Measurements from ENCODE around the gene JMJD4.

- TF ChIP-seq, protein P1, sequence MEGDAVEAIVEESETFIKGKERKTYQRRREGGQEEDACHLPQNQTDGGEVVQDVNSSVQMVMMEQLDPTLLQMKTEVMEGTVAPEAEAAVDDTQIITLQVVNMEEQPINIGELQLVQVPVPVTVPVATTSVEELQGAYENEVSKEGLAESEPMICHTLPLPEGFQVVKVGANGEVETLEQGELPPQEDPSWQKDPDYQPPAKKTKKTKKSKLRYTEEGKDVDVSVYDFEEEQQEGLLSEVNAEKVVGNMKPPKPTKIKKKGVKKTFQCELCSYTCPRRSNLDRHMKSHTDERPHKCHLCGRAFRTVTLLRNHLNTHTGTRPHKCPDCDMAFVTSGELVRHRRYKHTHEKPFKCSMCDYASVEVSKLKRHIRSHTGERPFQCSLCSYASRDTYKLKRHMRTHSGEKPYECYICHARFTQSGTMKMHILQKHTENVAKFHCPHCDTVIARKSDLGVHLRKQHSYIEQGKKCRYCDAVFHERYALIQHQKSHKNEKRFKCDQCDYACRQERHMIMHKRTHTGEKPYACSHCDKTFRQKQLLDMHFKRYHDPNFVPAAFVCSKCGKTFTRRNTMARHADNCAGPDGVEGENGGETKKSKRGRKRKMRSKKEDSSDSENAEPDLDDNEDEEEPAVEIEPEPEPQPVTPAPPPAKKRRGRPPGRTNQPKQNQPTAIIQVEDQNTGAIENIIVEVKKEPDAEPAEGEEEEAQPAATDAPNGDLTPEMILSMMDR (conservative IDR thresholded peaks at IDR 0.05; ENCODE audit: low read depth, low read length), result no peak
- TF ChIP-seq POLR2A (IDR thresholded peaks at IDR 0.05; ENCODE audit: low read depth, low read length), result no peak
- no peak for TF ChIP-seq BHLHE40 (IDR thresholded peaks at IDR 0.05; ENCODE audit: low read depth, low read length)
- TF ChIP-seq RAD21 (IDR thresholded peaks at IDR 0.05; ENCODE audit: low read length), result no peak
- no peak for TF ChIP-seq FOS (IDR thresholded peaks at IDR 0.05; ENCODE audit: low read depth, low read length)
- no peak for TF ChIP-seq MAZ (IDR thresholded peaks at IDR 0.05; ENCODE audit: borderline replicate concordance, low read depth, low read length)
- no peak for TF ChIP-seq MAFK (IDR thresholded peaks at IDR 0.05; ENCODE audit: low read depth, low read length)
Measured at GRCh38 chr1:227728892-227729143, 6.3 kb downstream of the JMJD4 start.
